ENCODE results near the gene PLAAT1.

The PLAAT1 gene

DNA sequence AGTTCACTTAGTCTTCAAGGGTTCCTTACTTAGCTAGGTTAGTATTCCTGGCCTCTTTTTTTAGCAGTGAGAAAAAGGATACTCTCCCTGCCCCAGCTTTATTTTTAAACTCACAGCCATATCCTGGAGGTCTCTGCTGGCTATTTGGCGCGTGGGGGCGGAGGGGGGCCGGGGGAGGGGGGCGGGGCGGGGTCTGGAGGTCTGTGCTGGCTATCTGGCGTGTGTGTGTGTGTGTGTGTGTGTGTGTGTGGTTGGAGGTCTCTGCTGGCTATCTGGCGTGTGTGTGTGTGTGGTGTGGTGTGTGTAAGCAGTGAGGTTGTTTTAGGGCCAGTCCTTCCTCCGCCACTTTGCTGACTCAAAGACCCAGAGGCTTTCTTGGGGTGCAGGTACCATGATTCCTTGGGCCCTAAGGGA lies 579 bp upstream of the PLAAT1 start:
- Histone ChIP-seq H3K36me3 (no peaks in the 10 kb centered on the region), H3K27me3 (peaks cover 47% of the 10 kb centered on the region), H3K27ac (no peak overlapping the region), H3K4me1 (ENCODE audit: control insufficient read depth in 1 of 2, insufficient read depth in 1 of 2, low read depth in 1 of 2, low read length in 1 of 2) (no peaks in the 10 kb centered on the region), H3K9me3 (no peaks in the 10 kb centered on the region), H3K4me3 (ENCODE audit: low read depth in 1 of 2, low read length in 1 of 2) (no peak overlapping the region)
- TF ChIP-seq, protein P1, sequence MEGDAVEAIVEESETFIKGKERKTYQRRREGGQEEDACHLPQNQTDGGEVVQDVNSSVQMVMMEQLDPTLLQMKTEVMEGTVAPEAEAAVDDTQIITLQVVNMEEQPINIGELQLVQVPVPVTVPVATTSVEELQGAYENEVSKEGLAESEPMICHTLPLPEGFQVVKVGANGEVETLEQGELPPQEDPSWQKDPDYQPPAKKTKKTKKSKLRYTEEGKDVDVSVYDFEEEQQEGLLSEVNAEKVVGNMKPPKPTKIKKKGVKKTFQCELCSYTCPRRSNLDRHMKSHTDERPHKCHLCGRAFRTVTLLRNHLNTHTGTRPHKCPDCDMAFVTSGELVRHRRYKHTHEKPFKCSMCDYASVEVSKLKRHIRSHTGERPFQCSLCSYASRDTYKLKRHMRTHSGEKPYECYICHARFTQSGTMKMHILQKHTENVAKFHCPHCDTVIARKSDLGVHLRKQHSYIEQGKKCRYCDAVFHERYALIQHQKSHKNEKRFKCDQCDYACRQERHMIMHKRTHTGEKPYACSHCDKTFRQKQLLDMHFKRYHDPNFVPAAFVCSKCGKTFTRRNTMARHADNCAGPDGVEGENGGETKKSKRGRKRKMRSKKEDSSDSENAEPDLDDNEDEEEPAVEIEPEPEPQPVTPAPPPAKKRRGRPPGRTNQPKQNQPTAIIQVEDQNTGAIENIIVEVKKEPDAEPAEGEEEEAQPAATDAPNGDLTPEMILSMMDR (IDR thresholded peaks at IDR 0.05), result no peak

DNA sequence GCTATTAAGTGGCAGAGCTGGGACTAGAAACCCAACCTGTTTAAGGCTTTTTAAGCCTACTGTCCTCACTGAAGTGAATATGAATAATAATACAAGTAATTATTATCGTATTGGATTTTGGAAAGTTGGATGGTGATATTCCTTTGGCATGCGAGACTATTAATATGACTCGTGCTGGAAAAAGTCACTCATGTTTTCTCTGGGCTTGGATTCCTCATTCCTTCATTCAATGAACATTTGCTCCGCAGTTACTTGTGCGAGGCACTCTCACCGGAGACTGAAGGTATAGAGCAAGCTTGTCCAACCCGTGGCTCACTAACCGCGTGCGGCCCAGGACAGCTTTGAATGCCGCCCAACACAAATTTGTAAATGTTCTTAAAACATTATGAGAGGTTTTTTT lies 694 bp downstream of the PLAAT1 start:
- TF ChIP-seq, protein P1 (IDR thresholded peaks at IDR 0.05), result no peak
- H3K27ac ChIP-seq, result no peak overlapping the region
- H3K4me1 ChIP-seq (ENCODE audit: control insufficient read depth in 1 of 2, insufficient read depth in 1 of 2, low read depth in 1 of 2, low read length in 1 of 2), result no peaks in the 10 kb centered on the region
- H3K27me3 ChIP-seq, result peaks cover 47% of the 10 kb centered on the region
- H3K9me3 ChIP-seq, result no peaks in the 10 kb centered on the region
- H3K4me3 ChIP-seq (ENCODE audit: low read depth in 1 of 2, low read length in 1 of 2), result no peak overlapping the region
- no peaks in the 10 kb centered on the region for H3K36me3 ChIP-seq

DNA sequence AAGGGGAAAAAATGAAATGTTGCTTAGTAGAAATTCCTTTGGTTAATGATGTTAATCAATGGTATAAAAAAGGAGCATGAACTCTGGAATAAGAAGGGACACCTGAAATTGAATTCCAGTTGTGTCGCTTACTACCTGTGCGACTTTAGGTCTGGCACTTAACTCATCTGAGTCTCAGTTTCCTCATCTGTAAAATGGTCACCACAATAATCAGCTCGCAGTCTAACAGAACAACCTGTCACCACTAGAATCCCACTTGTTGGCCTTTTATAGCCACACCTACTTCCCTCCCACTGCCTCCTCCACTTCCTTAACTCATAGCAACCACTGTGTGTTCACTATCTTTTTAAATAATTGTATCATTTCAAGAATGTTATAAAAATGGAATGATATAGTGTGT lies 2.5 kb downstream of the PLAAT1 start:
- H3K4me1 ChIP-seq (ENCODE audit: control insufficient read depth in 1 of 2, insufficient read depth in 1 of 2, low read depth in 1 of 2, low read length in 1 of 2), result no peaks in the 10 kb centered on the region
- no peaks in the 10 kb centered on the region for H3K9me3 ChIP-seq
- no peak overlapping the region for H3K27ac ChIP-seq
- peaks cover 47% of the 10 kb centered on the region for H3K27me3 ChIP-seq
- TF ChIP-seq, protein P1 (IDR thresholded peaks at IDR 0.05), result no peak
- H3K4me3 ChIP-seq (ENCODE audit: low read depth in 1 of 2, low read length in 1 of 2), result no peak overlapping the region
- H3K36me3 ChIP-seq, result no peaks in the 10 kb centered on the region

DNA sequence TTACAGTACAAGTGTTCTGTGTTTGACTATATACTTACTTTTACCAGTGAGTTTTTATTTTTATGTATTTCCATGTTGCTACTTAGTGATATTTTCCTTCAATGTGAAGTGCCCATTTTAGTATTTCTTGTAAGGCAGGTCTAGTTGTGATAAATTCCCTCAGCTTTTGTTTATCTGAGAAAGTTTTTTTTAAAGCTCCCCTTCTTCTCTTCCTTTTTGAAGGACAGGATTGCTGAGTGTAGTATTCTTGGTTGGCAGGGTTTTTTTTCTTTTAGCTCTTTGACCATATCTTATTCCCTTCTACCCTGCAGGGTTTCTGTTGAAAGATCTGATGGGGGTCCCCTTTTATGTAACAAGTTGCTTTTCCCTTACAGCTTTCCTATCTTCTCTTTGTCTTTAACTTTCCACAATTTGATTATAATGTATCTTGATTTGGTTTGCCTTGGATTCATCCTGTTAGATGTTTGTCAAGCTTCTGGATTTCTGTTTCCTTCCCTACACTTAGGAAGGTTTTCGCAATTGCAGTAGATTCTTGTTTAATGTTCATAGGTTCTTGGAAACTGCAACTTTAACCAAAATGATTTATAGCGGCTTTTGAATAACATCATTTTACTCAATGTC lies 7.9 kb downstream of the PLAAT1 start:
- Histone ChIP-seq H3K27me3 (no peaks in the 10 kb centered on the region), H3K9me3 (peaks cover 4% of the 10 kb centered on the region), H3K4me1 (ENCODE audit: control insufficient read depth in 1 of 2, insufficient read depth in 1 of 2, low read depth in 1 of 2, low read length in 1 of 2) (no peaks in the 10 kb centered on the region), H3K27ac (no peak overlapping the region), H3K4me3 (ENCODE audit: low read depth in 1 of 2, low read length in 1 of 2) (no peak overlapping the region), H3K36me3 (no peaks in the 10 kb centered on the region)
- TF ChIP-seq, protein P1 (IDR thresholded peaks at IDR 0.05), result no peak

DNA sequence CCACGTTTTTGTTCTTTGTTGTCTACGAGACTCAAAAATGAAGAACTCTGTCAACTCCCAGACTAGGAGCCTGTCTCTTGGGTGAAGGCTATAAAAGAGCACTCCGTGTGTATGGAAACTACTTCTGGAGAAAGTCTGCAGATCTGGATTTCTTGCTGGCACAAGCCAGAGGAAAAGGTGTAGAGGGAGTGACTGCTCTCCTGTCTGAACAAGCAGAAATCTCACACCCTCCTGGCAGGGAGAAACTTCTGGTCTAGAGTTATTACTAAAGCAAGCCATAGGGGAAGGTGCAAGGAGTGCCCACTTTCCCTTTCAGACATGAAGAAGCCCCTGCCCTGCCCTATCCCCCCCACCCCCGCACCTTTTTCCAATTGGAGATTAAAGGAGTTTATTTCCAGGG lies 9.5 kb downstream of the PLAAT1 start:
- no peak overlapping the region for H3K4me3 ChIP-seq (ENCODE audit: low read depth in 1 of 2, low read length in 1 of 2)
- H3K36me3 ChIP-seq, result no peaks in the 10 kb centered on the region
- TF ChIP-seq, protein P1 (IDR thresholded peaks at IDR 0.05), result no peak
- H3K9me3 ChIP-seq, result peaks cover 4% of the 10 kb centered on the region
- no peak overlapping the region for H3K27ac ChIP-seq
- no peaks in the 10 kb centered on the region for H3K27me3 ChIP-seq
- no peaks in the 10 kb centered on the region for H3K4me1 ChIP-seq (ENCODE audit: control insufficient read depth in 1 of 2, insufficient read depth in 1 of 2, low read depth in 1 of 2, low read length in 1 of 2)

Measured in neutrophil (primary cell).